ENCODE data around the gene MVP.
"Not testable (repeated sequence)": the region's sequence is repeated elsewhere in the genome, so short reads cannot be mapped to it uniquely, and the experiment has no call there.

The MVP gene

DNA sequence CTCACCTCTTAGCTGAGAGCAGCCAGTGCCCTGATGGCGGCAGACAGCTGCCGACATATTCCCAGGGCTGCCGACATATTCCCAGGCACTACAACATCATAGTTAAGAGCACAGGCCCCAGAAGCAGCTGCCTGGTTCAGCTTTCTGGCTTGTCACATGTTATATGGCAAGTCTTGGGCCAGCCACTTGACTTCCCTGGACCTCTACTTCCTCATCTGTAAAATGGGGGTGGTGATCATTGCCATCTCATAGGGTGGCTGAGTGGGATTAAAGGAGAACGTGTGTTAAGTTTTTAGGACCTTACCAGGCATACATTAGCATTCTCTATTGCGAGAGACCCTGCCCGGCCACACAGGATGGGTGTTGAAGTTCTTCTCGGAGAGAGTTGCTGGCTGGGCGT, 23.7 kb downstream of the MVP start:
- no peak for DNase-seq (ENCODE audit: low read depth)

DNA sequence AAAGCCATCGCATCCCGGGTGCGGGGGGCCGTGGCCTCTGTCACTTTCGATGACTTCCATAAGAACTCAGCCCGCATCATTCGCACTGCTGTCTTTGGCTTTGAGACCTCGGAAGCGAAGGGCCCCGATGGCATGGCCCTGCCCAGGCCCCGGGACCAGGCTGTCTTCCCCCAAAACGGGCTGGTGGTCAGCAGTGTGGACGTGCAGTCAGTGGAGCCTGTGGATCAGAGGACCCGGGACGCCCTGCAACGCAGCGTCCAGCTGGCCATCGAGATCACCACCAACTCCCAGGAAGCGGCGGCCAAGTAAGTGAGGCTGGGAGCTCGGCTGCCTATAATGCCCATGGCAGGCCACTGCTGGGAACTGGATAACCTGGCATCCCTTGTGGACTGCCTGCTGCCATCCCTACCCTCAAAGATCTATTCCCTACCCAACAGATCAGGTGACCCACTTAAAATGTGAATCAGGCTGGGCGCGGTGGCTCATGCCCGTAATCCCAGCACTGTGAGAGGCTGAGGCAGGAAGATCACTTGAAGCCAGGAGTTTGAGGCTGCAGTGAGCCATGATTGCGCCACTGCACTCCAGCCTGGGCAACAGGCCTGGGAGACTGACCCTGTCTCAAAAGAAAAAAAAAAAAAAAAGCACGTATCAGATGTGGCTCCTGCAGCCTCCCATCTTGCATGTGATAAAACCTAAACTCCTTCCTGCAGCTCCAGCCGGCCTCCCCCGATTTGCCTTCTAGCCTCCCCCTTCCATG, 24.5 kb downstream of the MVP start:
- DNase-seq (ENCODE audit: low read depth): no peak

DNA sequence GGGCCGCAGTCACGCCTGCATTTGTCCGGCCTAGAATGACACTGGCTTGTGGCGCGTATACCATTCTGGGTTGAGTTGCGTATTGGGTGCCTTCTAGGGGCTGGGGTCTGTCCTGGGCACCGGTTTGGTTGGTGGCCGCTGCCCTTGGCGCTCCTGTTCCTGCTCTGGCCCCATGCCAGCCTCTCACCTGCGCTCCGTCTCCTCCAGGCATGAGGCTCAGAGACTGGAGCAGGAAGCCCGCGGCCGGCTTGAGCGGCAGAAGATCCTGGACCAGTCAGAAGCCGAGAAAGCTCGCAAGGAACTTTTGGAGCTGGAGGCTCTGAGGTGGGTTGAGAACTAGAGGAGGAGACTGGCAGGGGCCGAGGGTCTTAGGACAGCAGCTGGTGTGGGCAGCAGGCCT, 25.4 kb downstream of the MVP start:
- DNase-seq (ENCODE audit: low read depth): no peak

DNA sequence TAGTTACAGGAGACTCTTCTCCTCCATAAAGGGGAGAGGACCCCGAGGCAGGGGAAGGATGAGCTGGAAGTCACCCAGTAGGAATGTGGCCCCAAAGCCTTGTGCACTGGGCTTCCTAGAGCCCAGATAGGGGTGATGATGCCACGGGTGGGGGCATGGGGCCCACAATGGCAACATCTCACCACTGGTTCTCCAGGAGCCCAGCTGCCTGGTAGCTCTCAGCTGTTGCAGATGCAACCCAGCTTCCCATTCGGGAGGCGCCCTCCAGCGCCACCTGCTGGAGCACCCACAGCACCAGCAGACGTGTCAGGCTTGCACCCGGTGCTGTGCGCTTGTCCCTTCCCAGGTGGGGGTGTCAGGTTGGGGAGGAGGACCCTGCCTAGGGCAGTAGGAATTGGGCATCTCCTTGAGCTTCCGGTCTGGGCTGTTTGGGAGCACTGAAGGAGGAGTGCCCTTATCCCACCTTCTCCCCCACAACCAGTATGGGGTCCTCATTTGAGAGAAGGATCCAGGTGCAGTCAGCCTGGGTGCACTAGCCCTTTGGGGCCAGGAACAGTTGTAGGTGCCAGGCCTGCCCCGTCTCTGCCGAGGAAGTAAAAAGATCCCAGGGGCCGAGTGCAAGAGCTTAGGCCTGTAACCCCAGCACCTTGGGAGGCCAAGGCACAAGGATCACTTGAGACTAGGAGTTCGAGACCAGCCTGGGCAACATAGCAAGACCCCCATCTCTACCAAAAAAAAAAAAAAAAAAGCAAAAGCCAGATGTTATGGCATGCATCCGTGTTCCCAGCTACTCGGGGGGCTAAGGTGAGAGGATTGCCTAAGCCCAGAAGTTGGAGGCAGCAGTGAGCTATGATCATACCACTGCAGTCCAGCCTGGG, 28.4 kb downstream of the MVP start:
- peak; percentile 76 for DNase-seq (ENCODE audit: low read depth)

DNA sequence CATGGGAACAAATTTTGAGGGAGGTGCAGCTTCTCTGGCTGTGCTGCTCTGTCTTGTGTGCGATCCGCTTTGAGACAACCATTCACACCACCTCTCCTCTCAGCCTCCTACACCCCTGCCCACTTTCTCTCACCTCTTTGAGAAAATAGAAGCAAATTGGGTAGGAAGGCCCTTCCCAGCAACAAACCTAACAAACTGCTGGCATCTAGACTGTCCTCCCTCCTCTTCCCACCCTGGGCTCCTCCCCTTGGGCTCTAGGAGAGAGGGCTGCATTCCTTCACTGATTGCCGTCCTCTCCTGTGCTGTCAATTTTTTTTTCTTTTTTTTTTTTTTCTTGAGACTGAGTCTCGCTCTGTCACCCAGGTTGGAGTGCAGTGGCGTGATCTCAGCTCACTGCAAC, 29.2 kb downstream of the MVP start:
- no peak for DNase-seq (ENCODE audit: low read depth)

DNA sequence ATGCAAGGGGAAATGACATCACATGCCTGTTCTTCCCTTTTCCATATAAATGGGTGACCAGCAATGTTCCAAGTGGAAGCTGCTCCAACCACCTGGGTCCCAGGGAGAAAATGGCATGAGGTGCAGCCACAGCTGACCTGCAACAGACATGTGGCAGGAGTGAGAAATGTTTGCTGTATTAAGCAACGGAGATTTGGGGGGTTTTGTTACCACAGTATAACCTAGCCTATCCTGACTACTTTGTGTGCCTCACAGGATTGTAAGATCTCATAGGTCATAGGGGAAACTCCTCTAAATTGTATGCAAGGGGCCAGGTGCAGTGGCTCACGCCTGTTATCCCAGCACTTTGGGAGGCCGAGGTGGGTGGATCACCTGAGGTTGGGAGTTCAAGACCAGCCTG, 30.7 kb downstream of the MVP start:
- DNase-seq (ENCODE audit: low read depth): no peak

DNA sequence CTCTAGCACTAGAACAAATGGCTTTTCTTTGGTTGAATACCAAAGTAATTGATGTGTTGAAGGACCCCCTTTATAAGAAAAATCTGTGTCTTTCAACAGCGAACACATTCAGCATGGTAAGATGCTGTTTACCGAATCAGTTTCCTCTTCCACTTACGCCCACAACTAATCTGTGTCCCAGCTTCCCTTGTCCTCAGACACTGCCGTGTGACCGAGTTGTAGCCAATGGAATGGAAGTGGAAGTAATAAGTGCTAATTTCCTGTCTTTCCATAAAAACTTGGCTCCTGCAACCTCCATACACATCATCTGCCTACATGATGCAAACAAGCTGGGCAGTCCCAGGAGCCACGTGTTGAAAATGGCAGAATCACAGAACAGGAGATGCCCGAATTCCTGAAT, 32.4 kb downstream of the MVP start:
- DNase-seq (ENCODE audit: low read depth): no peak

DNA sequence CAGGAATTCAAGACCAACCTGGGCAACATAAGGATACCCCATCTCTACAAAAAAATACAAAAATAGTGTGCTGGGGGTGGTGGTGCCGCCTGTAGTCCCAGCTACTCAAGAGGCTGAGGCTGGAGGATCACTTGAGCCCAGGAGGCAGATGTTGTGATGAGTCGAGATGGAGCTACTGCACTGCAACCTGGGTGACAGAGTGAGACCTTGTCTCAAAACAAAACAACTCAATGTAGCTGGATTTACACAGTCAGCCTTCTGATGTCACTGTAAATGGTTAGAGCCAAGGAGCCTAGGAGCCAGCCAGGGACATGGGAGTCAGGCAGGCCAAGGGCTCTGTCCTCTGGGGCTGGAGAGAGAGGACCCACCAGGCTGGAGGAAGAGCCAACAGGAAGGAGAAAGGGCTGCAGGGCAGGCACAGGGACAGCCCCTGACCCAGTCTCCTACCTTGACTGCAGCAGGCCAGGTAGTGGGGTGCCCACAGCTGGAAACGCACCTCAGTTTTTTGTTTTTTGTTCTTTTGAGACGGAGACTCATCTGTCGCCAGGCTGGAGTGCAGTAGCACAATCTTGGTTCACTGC, 34.3 kb downstream of the MVP start:
- DNase-seq (ENCODE audit: low read depth): no peak

DNA sequence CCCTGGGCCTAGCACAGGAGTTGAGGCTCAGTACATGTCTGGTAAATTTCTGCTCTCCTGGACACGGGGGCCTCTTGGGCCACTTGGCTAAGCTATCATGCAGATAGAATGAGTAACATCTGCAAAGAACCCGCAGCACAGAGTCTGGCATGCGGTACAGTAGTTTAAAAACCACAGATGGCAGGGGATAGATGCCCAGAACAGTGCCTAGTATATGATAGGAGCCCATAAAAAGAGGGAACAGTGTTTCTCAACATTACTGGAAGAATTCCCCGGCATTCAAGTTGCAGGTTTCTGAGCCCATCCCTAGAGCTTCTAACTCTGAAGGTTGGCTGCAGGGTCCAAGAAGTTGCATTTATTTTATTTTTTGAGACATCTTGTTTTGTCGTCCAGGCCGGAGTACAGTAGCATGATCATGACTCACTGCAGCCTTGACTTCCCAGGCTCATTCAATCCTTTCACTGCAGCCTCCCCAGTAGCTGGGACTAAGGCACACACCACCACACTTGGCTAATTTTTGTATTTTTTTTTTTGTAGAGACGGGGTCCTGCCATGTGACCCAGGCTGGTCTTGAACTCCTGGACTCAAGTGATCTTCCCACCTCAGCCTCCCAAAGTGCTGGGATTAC, 37.0 kb downstream of the MVP start:
- no peak for DNase-seq (ENCODE audit: low read depth)

DNA sequence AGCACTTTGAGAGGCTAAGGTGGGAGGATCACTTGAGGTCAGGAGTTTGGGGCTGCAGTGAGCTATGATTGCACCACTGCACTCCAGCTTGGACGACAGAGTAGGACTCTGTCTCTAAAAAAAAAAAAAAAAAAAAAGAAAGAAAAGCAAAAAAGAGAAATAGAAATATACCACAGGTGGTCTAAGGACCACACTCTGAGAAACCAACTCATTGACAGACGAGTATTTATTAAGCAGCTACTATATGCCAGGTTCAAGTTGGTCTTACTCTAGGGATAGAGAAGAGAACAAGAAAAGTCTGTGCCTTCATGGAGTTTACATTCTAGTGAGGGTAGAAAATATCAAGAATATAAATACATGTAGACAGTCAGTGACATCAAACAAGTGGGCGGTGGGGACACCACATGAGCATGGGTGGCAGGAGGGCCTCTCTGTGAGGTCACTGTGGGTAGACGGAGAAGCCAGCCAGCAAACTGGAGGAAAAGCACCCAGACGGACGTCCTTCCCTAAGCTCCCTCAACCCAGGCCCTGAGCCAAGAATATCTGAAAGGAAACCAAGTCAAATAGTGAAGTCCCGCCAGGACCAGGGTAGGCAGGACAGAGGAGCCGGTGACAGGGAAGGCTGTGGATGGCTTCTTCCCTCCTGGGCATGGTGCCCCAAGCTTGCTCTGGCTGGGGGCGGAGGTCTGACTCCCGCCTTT, 38.0 kb downstream of the MVP start:
- no peak for DNase-seq (ENCODE audit: low read depth)

DNA sequence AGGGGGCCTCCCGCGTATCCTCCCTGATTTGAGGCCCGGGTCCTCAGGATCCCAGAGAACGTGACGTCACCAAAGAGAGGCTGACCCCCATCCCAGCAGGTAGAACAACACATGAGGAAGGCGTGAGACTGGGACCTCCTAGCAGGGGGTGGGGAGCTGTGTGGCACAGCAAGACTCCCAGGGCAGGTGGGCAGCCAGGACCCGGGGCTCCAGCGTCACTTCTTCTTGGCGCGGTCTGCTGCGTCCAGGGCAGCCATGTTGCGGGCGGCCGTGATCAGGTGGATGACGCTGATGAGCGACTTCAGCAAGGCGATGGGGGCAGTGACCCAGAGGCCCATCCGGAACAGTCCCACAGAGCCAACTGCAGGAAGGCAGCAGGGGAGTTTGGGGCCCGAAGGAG, 38.7 kb downstream of the MVP start:
- DNase-seq (ENCODE audit: low read depth): no peak

DNA sequence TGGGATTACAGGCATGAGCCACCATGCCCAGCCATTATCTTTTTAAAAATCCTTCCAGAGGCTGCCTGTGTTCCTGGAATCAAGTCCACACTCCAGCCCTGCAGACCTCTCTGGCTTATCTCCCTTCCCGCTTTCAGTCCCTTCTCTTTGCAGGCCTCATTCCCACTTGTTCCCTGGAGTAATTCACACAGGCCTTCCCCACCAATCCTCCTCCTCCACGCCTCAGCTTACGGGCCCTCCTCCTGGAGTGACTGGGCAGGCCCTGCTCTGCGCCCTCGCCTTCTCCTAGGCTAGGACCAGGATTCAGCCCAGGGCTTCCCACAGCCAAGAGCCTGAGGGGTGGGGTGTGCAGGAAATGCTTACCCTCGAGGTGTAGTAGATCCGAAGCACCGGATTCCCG, 40.0 kb downstream of the MVP start:
- DNase-seq (ENCODE audit: low read depth): no peak

DNA sequence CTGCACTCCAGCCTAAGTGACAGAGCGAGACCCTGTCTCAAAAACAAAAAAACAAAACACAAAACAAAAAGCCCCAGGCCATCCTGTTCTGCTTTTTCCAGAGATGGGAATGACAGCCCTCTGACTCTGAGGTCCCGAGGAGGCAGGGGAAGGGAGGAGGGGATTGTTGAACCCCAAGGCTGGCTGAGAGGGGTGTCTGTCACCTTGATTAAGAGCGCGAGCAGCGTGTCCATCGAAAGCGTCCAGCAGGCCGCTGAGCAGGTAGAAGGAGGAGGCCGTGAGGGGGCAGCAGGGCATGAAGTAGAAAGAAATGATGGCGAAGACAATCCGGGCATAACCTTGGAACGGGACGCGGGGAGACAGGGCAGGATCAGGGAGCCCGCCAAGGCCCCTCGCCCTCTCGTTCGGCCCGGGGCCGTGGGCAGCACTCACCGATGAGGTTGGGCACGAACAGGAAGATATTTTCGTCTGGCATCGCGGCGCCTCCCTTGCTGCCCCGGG, 42.2 kb downstream of the MVP start:
- DNase-seq (ENCODE audit: low read depth): no peak

DNA sequence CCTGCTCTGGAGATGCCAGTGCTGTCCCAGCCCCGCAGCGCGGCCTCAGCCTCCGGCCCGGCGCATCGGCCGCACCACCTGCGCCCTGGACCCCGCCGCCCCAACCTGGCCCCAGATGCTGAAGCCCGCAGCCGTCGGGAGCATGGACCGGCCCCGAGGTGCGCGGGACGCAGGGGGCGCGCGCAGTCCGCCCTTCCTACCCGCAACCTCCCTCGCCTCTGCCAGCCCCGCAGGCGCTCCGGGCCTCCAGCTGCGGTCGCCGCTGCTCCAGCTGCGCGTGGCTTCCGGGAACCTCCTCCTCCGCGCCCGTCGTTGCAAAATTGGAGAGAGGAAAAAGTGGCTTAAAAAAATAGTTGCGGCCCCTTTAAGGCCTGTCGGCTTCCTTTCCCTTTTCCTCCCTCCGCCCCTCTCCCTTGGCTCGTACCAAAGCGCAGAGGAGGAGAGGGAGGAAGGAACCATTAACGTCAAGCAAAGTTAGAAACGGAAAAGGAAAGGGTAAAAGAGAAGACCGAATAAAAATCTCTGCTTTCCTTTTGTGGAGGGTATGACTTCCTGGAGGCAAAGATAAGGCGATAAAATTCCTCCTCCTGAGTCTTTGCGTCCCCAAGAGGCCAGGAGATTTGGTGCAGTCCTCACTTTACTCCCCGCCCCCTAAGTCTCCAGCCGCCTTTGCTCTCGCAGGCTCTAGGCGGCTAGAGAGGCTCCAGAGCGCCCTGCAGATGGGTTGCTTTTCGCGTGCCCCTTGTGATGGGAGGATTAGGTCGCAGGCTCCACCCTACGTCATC, 42.8 kb downstream of the MVP start, which contains the start of gene CDIPT:
Gene CDIPT, minus strand, starts transcription at position 343 of the 785 bp plus-strand sequence. CDS start 369 bp downstream, outside the sequence.
- DNase-seq (ENCODE audit: low read depth): peak; percentile 87

DNA sequence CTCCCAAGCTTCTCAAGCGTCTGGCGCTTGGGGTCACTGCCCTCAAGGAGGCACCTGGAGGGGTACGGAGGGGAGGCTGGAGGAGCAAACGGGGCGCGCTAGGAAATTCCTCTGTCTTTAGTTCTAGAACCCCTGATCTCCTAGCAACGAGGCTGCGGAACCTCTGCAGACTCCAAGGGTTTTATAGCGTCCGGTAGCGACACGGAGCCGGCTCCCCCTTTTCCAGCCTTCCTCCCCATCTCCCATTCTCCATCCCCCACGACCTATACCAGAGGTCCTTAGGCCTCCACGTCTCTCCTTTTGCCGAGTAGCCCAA, 43.4 kb downstream of the MVP start:
- no peak for DNase-seq (ENCODE audit: low read depth)

DNA sequence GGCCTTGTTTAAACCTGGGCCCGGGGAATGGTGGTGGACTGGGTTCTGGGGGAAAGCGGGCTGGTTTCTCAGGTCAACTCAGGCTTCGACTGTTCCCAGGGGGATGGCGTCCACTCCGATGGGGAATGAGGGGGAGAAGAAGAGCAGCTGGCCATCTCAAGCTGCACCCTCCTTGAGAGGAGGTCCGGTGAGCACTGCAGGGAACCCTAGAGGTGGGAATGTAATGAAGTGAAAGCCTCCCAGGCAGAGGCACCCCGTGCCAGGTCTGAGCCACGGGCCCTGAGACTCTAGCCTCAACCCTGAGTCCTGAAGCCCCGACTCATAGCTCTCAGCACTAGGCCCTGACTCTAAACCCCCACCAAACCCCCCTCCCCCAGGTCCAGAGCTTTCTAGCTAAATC, 43.9 kb downstream of the MVP start:
- no peak for DNase-seq (ENCODE audit: low read depth)

DNA sequence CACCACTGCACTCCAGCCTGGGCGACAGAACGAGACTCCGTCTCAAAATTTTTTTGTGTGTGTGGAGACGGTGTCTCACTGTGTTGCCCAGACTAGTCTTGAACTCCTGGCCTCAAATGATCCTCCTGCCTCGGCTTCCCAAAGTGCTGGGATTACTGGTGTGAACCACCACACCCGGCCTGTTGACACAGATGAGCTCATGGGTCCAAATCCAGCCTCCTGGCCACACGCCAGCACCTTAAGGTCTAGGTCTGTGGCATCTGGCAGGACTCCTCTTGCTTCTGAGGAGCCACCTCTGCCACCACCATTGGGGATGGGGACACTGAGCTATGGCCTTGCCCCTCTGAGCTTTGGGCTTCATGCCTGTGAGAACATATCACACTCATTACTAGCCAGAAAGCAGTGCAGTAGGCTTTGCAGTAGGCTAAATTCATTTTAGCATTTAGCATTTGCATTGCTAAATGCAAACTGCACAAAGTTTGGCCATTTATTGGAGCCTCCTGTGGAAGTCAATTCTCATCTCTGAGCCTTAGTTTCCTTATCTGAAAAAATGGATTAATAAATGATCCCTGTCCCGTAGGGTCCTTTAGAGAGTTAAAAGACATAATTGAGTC, 48.2 kb downstream of the MVP start:
- no peak for DNase-seq (ENCODE audit: low read depth)

DNA sequence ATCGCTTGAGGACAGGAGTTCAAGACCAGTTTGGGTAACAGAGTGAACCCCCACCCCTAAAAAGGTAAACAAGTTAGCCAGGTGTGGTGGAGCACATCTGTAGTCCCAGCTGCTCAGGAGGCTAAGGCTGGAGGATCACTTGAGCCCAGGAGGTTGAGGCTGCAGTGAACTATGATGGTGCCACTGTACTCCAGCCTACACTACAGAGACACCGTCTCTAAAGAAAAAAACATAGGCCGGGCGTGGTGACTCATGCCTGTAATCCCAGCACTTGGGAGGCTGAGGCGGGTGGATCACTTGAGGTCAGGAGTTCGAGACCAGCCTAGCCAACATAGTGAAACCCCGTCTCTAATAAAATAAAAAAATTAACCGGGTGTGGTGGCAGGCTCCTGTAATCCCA, 48.8 kb downstream of the MVP start:
- not testable (repeated sequence) for DNase-seq (ENCODE audit: low read depth)

DNA sequence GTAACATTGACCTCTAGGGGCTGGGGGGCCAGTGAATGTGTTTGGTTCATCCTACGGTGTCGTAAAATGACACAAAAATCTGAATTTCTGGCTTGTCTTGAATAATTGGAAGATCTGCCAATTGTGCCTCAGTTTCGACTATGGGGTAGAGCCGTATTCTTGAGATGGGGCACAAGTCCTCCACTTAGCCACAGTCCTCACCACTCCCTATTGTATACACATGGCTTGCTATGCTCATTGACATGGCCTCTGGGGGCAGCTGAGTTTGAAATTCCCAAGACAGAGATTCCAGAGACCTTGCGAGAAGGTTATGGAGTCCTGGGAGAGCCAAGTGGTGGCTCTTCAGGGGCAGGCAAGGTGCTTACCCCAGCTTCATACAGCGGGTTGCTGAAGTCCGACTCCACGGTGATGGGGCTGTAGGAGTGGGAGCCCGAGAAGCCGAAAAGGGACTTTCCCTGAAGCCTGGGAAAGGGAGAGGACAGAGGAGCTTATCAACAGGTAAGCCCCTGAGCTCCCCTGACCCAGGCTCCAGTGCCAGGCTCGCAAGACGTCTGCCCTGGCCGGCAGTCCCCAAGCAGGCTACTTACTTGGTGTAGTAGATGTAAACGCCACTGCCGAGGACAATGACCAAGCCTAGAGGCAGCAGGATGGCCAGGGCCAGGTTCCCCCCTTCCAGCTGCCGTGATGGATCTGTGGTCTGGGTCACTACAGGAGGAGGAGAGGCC, 51.7 kb downstream of the MVP start:
- no peak for DNase-seq (ENCODE audit: low read depth)

DNA sequence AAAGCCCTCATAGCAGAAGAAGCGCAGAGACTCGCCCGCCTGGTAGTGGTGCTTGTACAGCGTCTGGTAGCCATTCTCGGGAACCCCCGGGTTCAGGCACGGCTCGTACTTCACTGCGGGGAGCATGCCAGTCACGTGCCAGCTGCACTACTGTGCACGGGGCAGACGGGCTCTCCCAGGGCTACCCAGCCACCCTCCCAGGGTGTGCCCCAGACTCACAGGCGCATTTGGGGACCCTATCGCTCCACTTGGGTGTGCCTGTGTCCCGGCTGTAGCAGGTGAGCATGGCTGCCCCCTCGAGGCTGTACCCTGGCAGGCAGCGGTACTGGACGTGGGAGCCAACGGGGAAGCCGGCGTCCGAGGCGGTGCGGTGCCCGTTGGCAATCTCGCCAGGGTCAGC, 53.1 kb downstream of the MVP start:
- DNase-seq (ENCODE audit: low read depth): no peak

Data from activated T-helper 9 cell treated with anti-CD3 and anti-CD28 coated beads, Interleukin-2, amount 50 U/mL, for 16 hours (primary cell).